ENCODE measurements around the gene RAB19.

Gene RAB19
- total RNA-seq, result 1.9 to 5.5 reads per million in 2 donors

GRCh38 chr7:140403878-140404564, at the start of gene RAB19:
TSS of gene RAB19 (plus strand) at chr7:140404058. CDS start at chr7:140407647, 3,589 bp downstream.
- DNase-seq, result peak in 4 of 5 experiments; percentile 26 to 78 (median 39)

GRCh38 chr7:140358024-140358411, 45.8 kb upstream of the RAB19 start:
- no peak for DNase-seq

GRCh38 chr7:140358412-140359051, 45.3 kb upstream of the RAB19 start:
- peak in 4 of 5 experiments; percentile 9 to 82 (median 16) for DNase-seq

GRCh38 chr7:140360697-140361229, 43.1 kb upstream of the RAB19 start:
- peak in 1 of 5 experiments; percentile 94 for DNase-seq

GRCh38 chr7:140364819-140365218, 39.0 kb upstream of the RAB19 start:
- no peak for DNase-seq

GRCh38 chr7:140367528-140367927, 36.3 kb upstream of the RAB19 start:
- no peak for DNase-seq

GRCh38 chr7:140369294-140369693, 34.6 kb upstream of the RAB19 start:
- no peak for DNase-seq

- no peak for DNase-seq
Measured at GRCh38 chr7:140375323-140375722, 28.5 kb upstream of the RAB19 start.

- DNase-seq, result peak in 1 of 5 experiments; percentile 93
Measured at GRCh38 chr7:140375892-140376730, 27.7 kb upstream of the RAB19 start.

- DNase-seq, result no peak
Measured at GRCh38 chr7:140383954-140384713, 19.7 kb upstream of the RAB19 start.

GRCh38 chr7:140384894-140385545, 18.8 kb upstream of the RAB19 start:
- DNase-seq, result no peak

GRCh38 chr7:140389445-140389844, 14.4 kb upstream of the RAB19 start:
- DNase-seq, result peak in 1 of 5 experiments; percentile 43

GRCh38 chr7:140390034-140390433, 13.8 kb upstream of the RAB19 start:
- DNase-seq, result no peak

GRCh38 chr7:140390466-140391190, 13.2 kb upstream of the RAB19 start:
- peak in 1 of 5 experiments; percentile 72 for DNase-seq

- DNase-seq, result peak in 1 of 5 experiments; percentile 26
Measured at GRCh38 chr7:140391634-140392033, 12.2 kb upstream of the RAB19 start.

GRCh38 chr7:140393756-140394306, 10.0 kb upstream of the RAB19 start:
- DNase-seq, result no peak

GRCh38 chr7:140397784-140398750, 5.8 kb upstream of the RAB19 start, which contains the start of gene SLC37A3:
TSS of gene SLC37A3 (minus strand) at chr7:140398530. CDS start at chr7:140382526, 16,004 bp downstream.
- peak; percentile 74 to 87 (median 82) for DNase-seq

- no peak for DNase-seq
Measured at GRCh38 chr7:140398821-140399220, 5.0 kb upstream of the RAB19 start.

GRCh38 chr7:140400381-140400780, 3.5 kb upstream of the RAB19 start:
- no peak for DNase-seq
